Endothelial cell of umbilical vein (primary cell): ENCODE results near the gene OSBP2. TPM values are rescaled to one million over a fixed set of nuclear protein-coding genes. Genes with fewer than 3 reads are reported as not detected.

Source experiments
- BruUV-seq: library from RNA; stranded (reverse); fragments of 400-500 nt; replicated peaks from 2 replicates; lab custom pipeline; 2021; lab: Mats Ljungman, UMichigan
- CTCF ChIA-PET: fragments of 300-600, 350-600 bp; sonication (Branson Sonifier 250); formaldehyde crosslinking; loops from one replicate; lab custom pipeline; 2021; ENCODE audit warnings: antibody characterized with exemption, inconsistent platforms; lab: Charles Lee
- POLR2A ChIA-PET: fragments of 300-600, 350-600 bp; sonication (Branson Sonifier 250); formaldehyde crosslinking; loops from one replicate; lab custom pipeline; 2021; ENCODE audit warnings: antibody characterized with exemption, inconsistent platforms; lab: Charles Lee
- DNase-seq: peaks from one replicate; pipeline ENCODE4 v3.0.0-alpha.2; 2011; ENCODE audit warnings: low read depth, low spot score
- FAIRE-seq: peaks from 2 replicates; lab custom pipeline; 2011; peaks lifted over from hg19 to GRCh38; lab: Jason Lieb, UNC
- H2AFZ ChIP-seq: 2 replicates; pipeline ENCODE4 v1.6.0; 2012; ENCODE audit warnings: low read depth, low read length, control low read depth, inconsistent platforms
- H3K27ac ChIP-seq: 2 replicates; pipeline ENCODE4 v1.5.1; 2011; ENCODE audit warnings: low read depth, mild to moderate bottlenecking, control low read depth, low read length, moderate library complexity; ENCODE audit not compliant: insufficient read depth
- H3K27me3 ChIP-seq, 2 experiments: 2 replicates each; pipeline versions ENCODE4 v1.6.0 to v1.6.1; 2011; ENCODE audit warnings: low read length in 2 of 2, mixed read lengths in 1 of 2; ENCODE audit not compliant: control insufficient read depth in 2 of 2, insufficient read depth in 2 of 2
- H3K36me3 ChIP-seq, 2 experiments: 2 replicates in 1 of 2; 3 replicates in 1 of 2; pipeline ENCODE4 v1.5.1; 2011; ENCODE audit warnings: low read length in 2 of 2, mild to moderate bottlenecking in 1 of 2, moderate library complexity in 1 of 2; ENCODE audit not compliant: control insufficient read depth in 2 of 2, insufficient read depth in 2 of 2; ENCODE audit errors: extremely low read depth in 1 of 2
- H3K4me1 ChIP-seq: 3 replicates; pipeline ENCODE4 v1.5.1; 2011; ENCODE audit warnings: mild to moderate bottlenecking, low read length; ENCODE audit not compliant: control insufficient read depth, insufficient read depth; ENCODE audit errors: extremely low read depth
- H3K4me2 ChIP-seq: 2 replicates; pipeline ENCODE4 v1.6.1; 2011; ENCODE audit warnings: low read length, control low read depth, mixed read lengths; ENCODE audit not compliant: insufficient read depth
- H3K4me3 ChIP-seq, 3 experiments: fragments of 200-600 bp in 1 of 3; sonication (generic), shearing (Covaris generic) in 1 of 3; replicated peaks in 1 of 3; 2 replicates each; pipeline ENCODE4 v1.5.1; 2011 to 2016; ENCODE audit warnings: control low read depth in 3 of 3, low read length in 3 of 3, mild to moderate bottlenecking in 2 of 3, inconsistent platforms in 1 of 3, low read depth in 1 of 3, moderate library complexity in 1 of 3; ENCODE audit not compliant: insufficient read depth in 1 of 3
- H3K79me2 ChIP-seq: 2 replicates; pipeline ENCODE4 v1.6.0; 2012; ENCODE audit warnings: low read length, inconsistent platforms; ENCODE audit not compliant: control insufficient read depth, insufficient read depth
- H3K9ac ChIP-seq: replicated peaks from 2 replicates; pipeline ENCODE3; 2011; ENCODE audit warnings: low read length, control low read depth; ENCODE audit not compliant: insufficient read depth; ENCODE audit errors: extremely low read depth
- H3K9me1 ChIP-seq: replicated peaks from 3 replicates; pipeline ENCODE4 v1.6.0; 2011; ENCODE audit warnings: mild to moderate bottlenecking, low read length; ENCODE audit not compliant: control insufficient read depth, insufficient read depth; ENCODE audit errors: extremely low read depth
- H3K9me3 ChIP-seq: replicated peaks from 2 replicates; pipeline ENCODE4 v1.5.1; 2012; ENCODE audit warnings: low read length, inconsistent platforms; ENCODE audit not compliant: control insufficient read depth, insufficient read depth
- H4K20me1 ChIP-seq: replicated peaks from 2 replicates; pipeline ENCODE3; 2011; ENCODE audit warnings: mild to moderate bottlenecking, low read length; ENCODE audit not compliant: control insufficient read depth, insufficient read depth; ENCODE audit errors: extremely low read depth
- EZH2 ChIP-seq: IDR thresholded peaks from 2 replicates; pipeline ENCODE4 v1.6.1; 2012; ENCODE audit warnings: borderline replicate concordance, low read depth, mild to moderate bottlenecking, moderate library complexity, low read length, inconsistent platforms; ENCODE audit not compliant: severe bottlenecking
- FOS ChIP-seq: IDR thresholded peaks from 2 replicates; pipeline ENCODE4 v1.6.1; 2011; ENCODE audit warnings: mild to moderate bottlenecking, low read length, moderate library complexity, borderline replicate concordance; ENCODE audit not compliant: insufficient read depth
- GATA2 ChIP-seq: IDR thresholded peaks from 2 replicates; pipeline ENCODE4 v1.7.0; 2011; ENCODE audit warnings: low read depth, mild to moderate bottlenecking, moderate library complexity, mixed read lengths, low read length; ENCODE audit not compliant: insufficient read length, insufficient read depth
- JUN ChIP-seq: IDR thresholded peaks from 2 replicates; pipeline ENCODE4 v1.6.1; 2011; ENCODE audit warnings: borderline replicate concordance, low read depth; ENCODE audit not compliant: insufficient read length, insufficient read depth
- MYC ChIP-seq: IDR thresholded peaks from one replicate; pipeline ENCODE4 v1.6.1; 2011; ENCODE audit warnings: mild to moderate bottlenecking, low read depth, low read length
- POLR2A ChIP-seq: IDR thresholded peaks from 2 replicates; pipeline ENCODE4 v1.6.1; 2012; ENCODE audit warnings: low read depth, mild to moderate bottlenecking, control low read depth, low read length
- POLR2AphosphoS5 ChIP-seq: IDR thresholded peaks from 2 replicates; pipeline ENCODE4 v1.6.1; 2012; ENCODE audit warnings: low read depth, mild to moderate bottlenecking, control low read depth, low read length, moderate library complexity; ENCODE audit not compliant: insufficient read depth
- dilution Hi-C: fragments of 300-500 bp; cut with MboI; formaldehyde crosslinking; loops from one replicate; pipeline ENCODE4 v1.15.0; 2019; ENCODE audit warnings: low sequenced_read_pairs; ENCODE audit not compliant: extremely low pct_ligation_motif_present
- intact Hi-C: fragments of 100-400 bp; cut with micrococcal nuclease; formaldehyde crosslinking; loops from one replicate; pipeline ENCODE4 v1.10.0; 2022
- polyA plus RNA-seq, 4 experiments: library from polyadenylated mRNA; depleted of rRNA in 3 of 4; stranded (reverse) in 3 of 4; unstranded in 1 of 4; fragments of >200 nt; gene quantifications; 2 replicates each; pipeline versions ENCODE4 v1.2.1 to v1.2.3, GENCODE V29; 2011 to 2012; ENCODE audit warnings: missing spikeins in 1 of 4
- total RNA-seq: library from RNA; stranded (reverse); gene quantifications from 2 replicates; pipeline ENCODE4 v1.2.3, GENCODE V29; 2021
- TF ChIP-seq, protein P1 (sequence below): IDR thresholded peaks from 2 replicates; pipeline ENCODE4 v1.6.1; 2011; ENCODE audit not compliant: insufficient read depth, insufficient read length
- TF ChIP-seq, protein P2 (sequence below), 2 donors: IDR thresholded peaks; 1 replicate in 1 of 2; 2 replicates in 1 of 2; pipeline ENCODE4 v1.5.1; 2011; ENCODE audit warnings: low read length in 2 of 2, mild to moderate bottlenecking in 2 of 2, moderate library complexity in 2 of 2, control low read depth in 1 of 2, inconsistent platforms in 1 of 2, low read depth in 1 of 2; ENCODE audit not compliant: insufficient read depth in 1 of 2; ENCODE audit errors: extremely low read depth in 1 of 2

The OSBP2 gene
- total and polyA plus RNA-seq, 2 donors (not counting 3 experiments of a cell fraction or from before 2014, with no cell fraction given): 4.1 to 7.5 TPM

DNA sequence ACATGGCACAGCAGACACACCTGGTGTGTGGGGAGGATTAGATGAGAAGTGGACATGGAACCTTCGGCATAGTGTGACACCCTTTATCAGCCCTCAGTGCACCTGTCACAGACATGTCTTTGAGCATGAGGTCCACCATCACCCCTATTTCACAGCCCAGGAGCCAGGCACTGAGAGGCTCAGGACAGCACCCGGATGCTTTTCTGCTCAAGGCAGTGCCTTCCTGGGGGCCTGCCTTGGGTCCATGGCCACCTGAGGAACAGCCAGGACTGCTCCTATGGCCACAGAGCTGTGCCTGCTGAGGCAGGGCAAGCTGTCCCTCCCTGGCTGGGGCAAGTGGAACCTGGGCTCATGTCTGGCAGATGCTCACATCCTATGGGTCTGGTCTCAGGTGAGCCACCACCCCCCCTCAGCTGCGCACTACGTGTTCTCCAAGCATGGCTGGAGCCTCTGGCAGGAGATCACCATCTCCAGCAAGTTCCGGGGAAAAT lies 198.1 kb downstream of the OSBP2 start:
- BruUV-seq: no TSS peak
- ChIA-PET POLR2A (no interaction called here), CTCF (interaction anchor here (0.8 to 1.0 kb wide), 2 partner anchors 125 to 130 kb away, joined by 3 read pairs; no protein-coding TSS in a partner anchor)
- H3K4me2 ChIP-seq: no peak overlapping the region
- H4K20me1 ChIP-seq: no peaks in the 10 kb centered on the region
- intact Hi-C loops (no loop called here), dilution Hi-C loops (no loop called here)
- no peaks in the 10 kb centered on the region for H3K79me2 ChIP-seq
- no peaks in the 10 kb centered on the region for H3K4me1 ChIP-seq
- no peaks in the 10 kb centered on the region for H3K9me1 ChIP-seq
- H3K27ac ChIP-seq: no peak overlapping the region
- no peaks in the 10 kb centered on the region for H3K27me3 ChIP-seq
- H3K4me3 ChIP-seq: no peak overlapping the region
- no peak overlapping the region for H2AFZ ChIP-seq
- no peaks in the 10 kb centered on the region for H3K9me3 ChIP-seq
- TF ChIP-seq GATA2: no peak
- TF ChIP-seq, protein P1, sequence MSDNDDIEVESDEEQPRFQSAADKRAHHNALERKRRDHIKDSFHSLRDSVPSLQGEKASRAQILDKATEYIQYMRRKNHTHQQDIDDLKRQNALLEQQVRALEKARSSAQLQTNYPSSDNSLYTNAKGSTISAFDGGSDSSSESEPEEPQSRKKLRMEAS: no peak
- TF ChIP-seq, protein P2, sequence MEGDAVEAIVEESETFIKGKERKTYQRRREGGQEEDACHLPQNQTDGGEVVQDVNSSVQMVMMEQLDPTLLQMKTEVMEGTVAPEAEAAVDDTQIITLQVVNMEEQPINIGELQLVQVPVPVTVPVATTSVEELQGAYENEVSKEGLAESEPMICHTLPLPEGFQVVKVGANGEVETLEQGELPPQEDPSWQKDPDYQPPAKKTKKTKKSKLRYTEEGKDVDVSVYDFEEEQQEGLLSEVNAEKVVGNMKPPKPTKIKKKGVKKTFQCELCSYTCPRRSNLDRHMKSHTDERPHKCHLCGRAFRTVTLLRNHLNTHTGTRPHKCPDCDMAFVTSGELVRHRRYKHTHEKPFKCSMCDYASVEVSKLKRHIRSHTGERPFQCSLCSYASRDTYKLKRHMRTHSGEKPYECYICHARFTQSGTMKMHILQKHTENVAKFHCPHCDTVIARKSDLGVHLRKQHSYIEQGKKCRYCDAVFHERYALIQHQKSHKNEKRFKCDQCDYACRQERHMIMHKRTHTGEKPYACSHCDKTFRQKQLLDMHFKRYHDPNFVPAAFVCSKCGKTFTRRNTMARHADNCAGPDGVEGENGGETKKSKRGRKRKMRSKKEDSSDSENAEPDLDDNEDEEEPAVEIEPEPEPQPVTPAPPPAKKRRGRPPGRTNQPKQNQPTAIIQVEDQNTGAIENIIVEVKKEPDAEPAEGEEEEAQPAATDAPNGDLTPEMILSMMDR (IDR thresholded peaks at IDR 0.05; ENCODE audit: extremely low read depth in 1 of 2, insufficient read depth in 1 of 2, low read depth in 1 of 2, low read length in 2 of 2): no peak
- TF ChIP-seq MYC: no peak
- no peak for TF ChIP-seq JUN
- no peak for TF ChIP-seq POLR2AphosphoS5
- no peak for TF ChIP-seq FOS
- no peak for TF ChIP-seq POLR2A
- no peak for TF ChIP-seq EZH2
- no peak for FAIRE-seq
- H3K9ac ChIP-seq: no peak overlapping the region
- H3K36me3 ChIP-seq: no peaks in the 10 kb centered on the region
- DNase-seq: no peak
